Neural progenitor cell (in vitro differentiated cells): ENCODE data around the gene RELL1. TPM values are rescaled to one million over a fixed set of nuclear protein-coding genes. Genes with fewer than 3 reads are reported as not detected.

Experiments
- DNase-seq: peaks from one replicate; pipeline ENCODE4 v3.0.0-alpha.2; 2016; ENCODE audit warnings: low spot score
- H2AFZ ChIP-seq: fragments of 200-600 bp; sonication (generic); replicated peaks from 2 replicates; pipeline ENCODE4 v1.6.1; 2016; ENCODE audit warnings: antibody characterized with exemption
- H3F3A ChIP-seq: fragments of 200-600 bp; sonication (generic); 2 replicates; pipeline ENCODE4 v1.6.1; 2016; ENCODE audit warnings: antibody characterized with exemption, low read depth
- H3K27ac ChIP-seq: fragments of 200-600 bp; sonication (generic); 2 replicates; pipeline ENCODE4 v1.5.1; 2016; ENCODE audit warnings: mild to moderate bottlenecking
- H3K27me3 ChIP-seq: fragments of 200-600 bp; sonication (generic); 2 replicates; pipeline ENCODE4 v1.6.1; 2016; ENCODE audit warnings: mild to moderate bottlenecking, moderate library complexity
- H3K36me3 ChIP-seq: fragments of 200-600 bp; sonication (generic); 2 replicates; pipeline ENCODE4 v1.5.1; 2016
- H3K4me1 ChIP-seq: fragments of 200-600 bp; sonication (generic); 2 replicates; pipeline ENCODE4 v1.6.1; 2016; ENCODE audit warnings: mixed run types
- H3K4me2 ChIP-seq: fragments of 200-600 bp; sonication (generic); 2 replicates; pipeline ENCODE4 v1.6.1; 2016
- H3K4me3 ChIP-seq: fragments of 200-600 bp; sonication (generic); 2 replicates; pipeline ENCODE4 v1.5.1; 2016
- H3K79me2 ChIP-seq: fragments of 200-600 bp; sonication (generic); 2 replicates; pipeline ENCODE4 v1.6.1; 2016; ENCODE audit warnings: low read depth
- H3K9ac ChIP-seq: fragments of 200-600 bp; sonication (generic); 2 replicates; pipeline ENCODE4 v1.6.1; 2016
- H3K9me3 ChIP-seq: fragments of 200-600 bp; sonication (generic); 2 replicates; pipeline ENCODE4 v1.5.1; 2016; ENCODE audit warnings: low read depth
- H4K20me1 ChIP-seq: fragments of 200-600 bp; sonication (generic); 2 replicates; pipeline ENCODE4 v1.6.1; 2016; ENCODE audit warnings: low read depth
- H3K27ac Mint-ChIP-seq: 3 replicates; pipeline ENCODE4 v1.8.0; 2021; ENCODE audit warnings: mixed read lengths
- H3K27me3 Mint-ChIP-seq: 2 replicates; pipeline ENCODE4 v1.8.0; 2022; ENCODE audit warnings: low read depth, mild to moderate bottlenecking, inconsistent platforms, moderate library complexity, mixed read lengths; ENCODE audit not compliant: insufficient read depth
- H3K36me3 Mint-ChIP-seq: 3 replicates; pipeline ENCODE4 v1.8.0; 2021; ENCODE audit warnings: mixed read lengths
- H3K4me1 Mint-ChIP-seq: 3 replicates; pipeline ENCODE4 v1.8.0; 2021; ENCODE audit warnings: mixed read lengths
- H3K4me3 Mint-ChIP-seq: 3 replicates; pipeline ENCODE4 v1.8.0; 2021; ENCODE audit warnings: mild to moderate bottlenecking, moderate library complexity, mixed read lengths
- H3K9me3 Mint-ChIP-seq: 3 replicates; pipeline ENCODE4 v1.8.0; 2020; ENCODE audit warnings: mixed read lengths
- CTCF ChIP-seq: fragments of 200-600 bp; sonication (generic); IDR thresholded peaks from 2 replicates; pipeline ENCODE4 v1.5.1; 2017; ENCODE audit warnings: antibody characterized with exemption, mild to moderate bottlenecking
- EZH2 ChIP-seq: fragments of 200-600 bp; sonication (generic); IDR thresholded peaks from 2 replicates; pipeline ENCODE4 v1.6.1; 2017; ENCODE audit warnings: antibody characterized with exemption, mild to moderate bottlenecking, moderate library complexity
- EZH2phosphoT487 ChIP-seq: fragments of 200-600 bp; sonication (generic); IDR thresholded peaks from 2 replicates; pipeline ENCODE4 v1.6.1; 2017; ENCODE audit warnings: antibody characterized with exemption
- total RNA-seq: library from RNA; depleted of rRNA; stranded (reverse); fragments of >200 nt; gene quantifications from 2 replicates; pipeline ENCODE4 v1.2.3, GENCODE V29; 2015; ENCODE audit warnings: low replicate concordance

Gene RELL1
- total RNA-seq, 1 donor from 2014 or later, result 12.1 TPM

- Histone ChIP-seq H3F3A (no peaks in the 10 kb centered on the region), H3K9ac (no peak overlapping the region), H3K4me1 (peaks cover 26% of the 10 kb centered on the region), H3K4me2 (no peak overlapping the region), H3K27ac (no peak overlapping the region), H3K79me2 (peaks cover 12% of the 10 kb centered on the region), H3K9me3 (no peaks in the 10 kb centered on the region), H3K4me3 (no peak overlapping the region), H2AFZ (no peak overlapping the region), H3K27me3 (no peaks in the 10 kb centered on the region), H3K36me3 (no peaks in the 10 kb centered on the region), H4K20me1 (peaks cover 18% of the 10 kb centered on the region)
- no peak for DNase-seq
- Mint-ChIP-seq H3K4me3 (no peak overlapping the region), H3K27ac (no peak overlapping the region), H3K9me3 (peaks cover 22% of the 10 kb centered on the region), H3K36me3 (peaks cover 23% of the 10 kb centered on the region), H3K27me3 (no peaks in the 10 kb centered on the region), H3K4me1 (peaks cover 42% of the 10 kb centered on the region)
- TF ChIP-seq EZH2phosphoT487 (no peak), CTCF (no peak), EZH2 (no peak)
Measured at GRCh38 chr4:37659696-37660095, 26.5 kb downstream of the RELL1 start.

GRCh38 chr4:37656649-37657048 lies 29.5 kb downstream of the RELL1 start:
- Mint-ChIP-seq H3K27me3 (peaks cover 1% of the 10 kb centered on the region), H3K4me1 (peaks cover 19% of the 10 kb centered on the region), H3K9me3 (peaks cover 28% of the 10 kb centered on the region), H3K4me3 (no peak overlapping the region), H3K27ac (no peak overlapping the region), H3K36me3 (peaks cover 29% of the 10 kb centered on the region)
- no peak for TF ChIP-seq CTCF
- TF ChIP-seq EZH2phosphoT487, result no peak
- TF ChIP-seq EZH2, result no peak
- Histone ChIP-seq H3K4me3 (no peak overlapping the region), H3K27ac (no peak overlapping the region), H3K27me3 (no peaks in the 10 kb centered on the region), H3K9me3 (no peaks in the 10 kb centered on the region), H3F3A (no peaks in the 10 kb centered on the region), H3K4me2 (no peak overlapping the region), H3K79me2 (peaks cover 7% of the 10 kb centered on the region), H2AFZ (no peak overlapping the region), H3K4me1 (peaks cover 21% of the 10 kb centered on the region), H4K20me1 (peaks cover 3% of the 10 kb centered on the region), H3K36me3 (no peaks in the 10 kb centered on the region), H3K9ac (no peak overlapping the region)
- DNase-seq, result no peak

GRCh38 chr4:37653601-37654000 lies 32.6 kb downstream of the RELL1 start:
- Histone ChIP-seq H3K36me3 (no peaks in the 10 kb centered on the region), H3K79me2 (peaks cover 3% of the 10 kb centered on the region), H3K4me1 (peaks cover 20% of the 10 kb centered on the region), H3K9me3 (no peaks in the 10 kb centered on the region), H3K4me2 (no peak overlapping the region), H3K27ac (no peak overlapping the region), H3K4me3 (no peak overlapping the region), H3K27me3 (no peaks in the 10 kb centered on the region), H3K9ac (no peak overlapping the region), H2AFZ (no peak overlapping the region), H3F3A (no peaks in the 10 kb centered on the region), H4K20me1 (no peaks in the 10 kb centered on the region)
- Mint-ChIP-seq H3K27ac (no peak overlapping the region), H3K4me1 (peaks cover 24% of the 10 kb centered on the region), H3K27me3 (peaks cover 2% of the 10 kb centered on the region), H3K36me3 (peaks cover 27% of the 10 kb centered on the region), H3K4me3 (no peak overlapping the region), H3K9me3 (peaks cover 24% of the 10 kb centered on the region)
- DNase-seq, result no peak
- TF ChIP-seq CTCF (no peak), EZH2phosphoT487 (no peak), EZH2 (no peak)
